Cortex of kidney (tissue), 1 donor: ENCODE results near the gene C7.

Experiments
- DNase-seq: peaks from one replicate; lab custom pipeline; 2025; lab: John Stamatoyannopoulos, UW

The C7 gene

GRCh38 chr5:40916226-40916625, 6.9 kb downstream of the C7 start:
- no peak for DNase-seq

- no peak for DNase-seq
Measured at GRCh38 chr5:40928886-40929448, 19.7 kb downstream of the C7 start.

- no peak for DNase-seq
Measured at GRCh38 chr5:40932766-40933165, 23.5 kb downstream of the C7 start.

GRCh38 chr5:40937075-40937474, 27.8 kb downstream of the C7 start:
- no peak for DNase-seq

GRCh38 chr5:40939753-40940152, 30.5 kb downstream of the C7 start:
- no peak for DNase-seq

GRCh38 chr5:40945111-40945510, 35.8 kb downstream of the C7 start:
- no peak for DNase-seq

GRCh38 chr5:40955313-40955712, 46.0 kb downstream of the C7 start:
- no peak for DNase-seq

- no peak for DNase-seq
Measured at GRCh38 chr5:40957048-40957447, 47.8 kb downstream of the C7 start.

DNA sequence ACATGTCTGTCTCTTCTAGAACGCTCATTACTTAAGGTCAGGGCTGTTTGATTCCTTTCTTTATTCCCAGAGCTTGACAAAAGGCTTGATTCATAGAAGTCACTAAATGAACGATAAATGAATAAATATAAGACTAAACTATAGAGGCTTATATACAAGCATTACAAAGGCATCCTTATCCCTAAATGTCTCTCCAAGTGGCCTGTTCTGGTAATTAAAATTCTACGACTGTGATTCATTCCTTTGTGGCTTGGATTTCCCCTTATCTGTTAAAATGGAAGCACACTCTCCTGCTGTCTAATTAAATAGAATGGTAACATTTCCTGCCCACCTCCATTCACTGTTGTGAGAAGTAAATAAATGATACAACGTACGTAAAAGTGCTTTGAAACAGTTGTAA, 49.5 kb downstream of the C7 start:
- DNase-seq, result no peak

DNA sequence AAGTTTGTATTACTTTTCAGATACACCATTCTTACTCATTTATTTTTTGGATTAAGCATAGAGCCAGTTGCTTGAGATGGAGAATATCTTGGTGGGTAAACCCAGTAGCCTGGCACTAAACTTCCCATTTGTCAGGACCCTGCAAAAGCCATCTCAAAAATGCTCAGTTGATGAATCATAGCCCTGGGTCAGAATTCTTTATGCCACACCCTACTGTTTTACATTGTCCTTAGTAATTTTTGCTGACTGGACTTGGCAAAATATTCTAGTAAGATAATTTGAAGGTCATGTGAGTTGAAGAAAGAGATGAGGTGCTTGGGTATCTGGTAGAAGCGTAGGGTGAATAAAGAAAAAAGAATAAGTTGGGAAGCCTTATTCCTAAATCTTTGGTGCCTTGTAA, 50.7 kb downstream of the C7 start:
- DNase-seq, result no peak

- no peak for DNase-seq
Measured at GRCh38 chr5:40962207-40962955, 53.1 kb downstream of the C7 start.

- DNase-seq, result no peak
Measured at GRCh38 chr5:40972434-40972833, 63.1 kb downstream of the C7 start.

GRCh38 chr5:40973364-40974004, 64.2 kb downstream of the C7 start:
- no peak for DNase-seq

DNA sequence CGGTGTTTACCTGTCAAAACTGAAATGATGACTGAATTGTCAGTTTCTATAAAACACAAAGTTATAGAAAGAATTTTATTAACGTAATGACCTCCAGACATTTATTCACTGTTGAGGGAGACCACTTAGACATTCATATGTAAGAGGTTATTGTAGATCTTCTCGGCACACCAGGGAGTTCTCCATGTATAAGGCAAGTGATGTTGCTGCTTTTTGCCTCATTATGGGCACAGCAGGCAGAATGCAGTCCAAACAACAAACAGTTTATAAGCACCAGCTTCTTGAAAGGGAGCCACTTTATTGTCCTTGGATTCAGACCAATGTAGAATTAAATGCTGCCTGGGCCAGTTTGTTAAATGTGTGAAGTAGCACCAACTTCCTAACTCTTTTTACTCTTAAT, 66.7 kb downstream of the C7 start:
- DNase-seq, result no peak

- no peak for DNase-seq
Measured at GRCh38 chr5:40976836-40977235, 67.5 kb downstream of the C7 start.

GRCh38 chr5:40981420-40981819, 72.1 kb downstream of the C7 start:
- no peak for DNase-seq

DNA sequence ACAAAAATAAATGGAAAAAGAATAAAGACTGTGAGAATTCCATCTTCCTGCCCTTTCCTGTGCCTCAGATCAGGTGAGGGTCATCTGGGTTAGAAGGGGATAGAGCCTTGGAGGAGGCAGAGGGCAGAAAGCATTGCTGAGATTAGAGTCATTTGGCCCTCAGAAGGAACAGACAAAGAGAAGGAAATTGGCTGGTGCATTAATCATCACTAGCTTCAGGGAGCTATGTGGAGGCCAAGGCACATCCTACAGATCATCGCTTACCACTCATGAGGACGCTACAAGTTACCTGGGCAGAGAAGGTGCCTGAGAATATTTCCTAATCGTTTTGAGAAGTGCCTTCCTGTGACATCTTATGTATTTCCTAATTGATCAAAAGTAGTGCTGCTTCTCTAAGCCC, 74.5 kb downstream of the C7 start:
- no peak for DNase-seq

- no peak for DNase-seq
Measured at GRCh38 chr5:40984884-40985283, 75.6 kb downstream of the C7 start.

GRCh38 chr5:40985501-40985900, 76.2 kb downstream of the C7 start:
- DNase-seq, result no peak

DNA sequence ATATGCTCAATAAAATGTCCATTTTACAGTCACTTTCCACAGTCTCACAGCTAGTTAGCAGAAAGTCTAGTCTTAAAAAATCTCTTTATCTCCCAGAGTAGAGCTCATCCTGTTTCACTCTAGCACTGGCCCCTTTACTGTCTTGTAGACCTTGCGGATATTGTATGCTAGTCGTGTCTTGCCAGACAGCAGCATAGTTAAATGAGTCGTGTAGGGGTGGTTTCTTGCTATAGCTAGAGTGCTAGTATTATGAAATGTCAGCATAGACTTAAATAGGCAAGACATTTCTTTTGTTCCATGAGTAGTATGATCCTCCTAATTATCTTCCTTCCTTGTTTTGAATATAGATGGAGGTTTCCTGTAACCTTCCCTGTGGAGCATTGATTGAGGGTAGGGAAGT, 77.4 kb downstream of the C7 start:
- DNase-seq, result no peak

GRCh38 chr5:40987349-40987748, 78.1 kb downstream of the C7 start:
- DNase-seq, result no peak

DNA sequence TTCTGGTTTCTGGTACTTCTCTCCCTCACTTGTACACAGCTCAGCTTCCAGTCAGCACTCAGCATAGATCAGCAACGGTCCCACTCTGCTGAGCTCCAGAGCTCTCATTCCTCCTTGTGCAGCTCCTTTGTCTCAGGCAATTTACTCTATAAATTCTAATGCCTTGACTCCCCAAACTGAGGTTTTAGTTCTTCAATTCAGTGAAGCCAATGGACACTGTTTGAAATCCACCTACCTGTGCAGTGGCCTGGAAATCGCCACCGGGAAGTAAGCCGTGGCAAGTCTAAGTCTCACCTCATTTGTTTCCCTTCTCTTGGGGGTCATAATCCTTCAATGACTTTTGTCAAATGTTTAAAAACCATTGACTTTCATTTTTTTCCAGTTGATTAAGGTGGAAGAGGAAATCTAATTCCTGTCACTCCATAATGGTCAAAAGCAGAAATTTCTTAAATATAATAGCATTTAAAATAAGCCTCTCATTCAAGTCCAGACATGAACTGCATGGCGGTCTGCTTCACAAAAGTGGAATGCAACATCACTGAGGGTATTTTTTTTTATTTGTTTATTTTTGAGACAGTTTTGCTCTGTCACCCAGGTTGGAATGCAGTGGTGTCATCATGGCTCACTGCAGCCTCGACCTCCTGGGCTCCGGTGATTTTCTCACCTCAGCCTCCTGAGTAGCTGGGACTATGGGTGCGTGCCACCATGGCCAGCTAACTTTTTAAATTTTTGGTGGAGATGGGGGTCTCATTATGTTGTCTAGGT, 79.6 kb downstream of the C7 start:
- DNase-seq, result no peak
